NCI-H524 (cell line): ENCODE measurements around the gene STAG3.
"Not testable (repeated sequence)": the region's sequence is repeated elsewhere in the genome, so short reads cannot be mapped to it uniquely, and the experiment has no call there.

ENCODE experiments used
- DNase-seq, 2 experiments: peaks; one replicate each; lab custom pipeline; 2025; lab: John Stamatoyannopoulos, UW

Gene STAG3

DNA sequence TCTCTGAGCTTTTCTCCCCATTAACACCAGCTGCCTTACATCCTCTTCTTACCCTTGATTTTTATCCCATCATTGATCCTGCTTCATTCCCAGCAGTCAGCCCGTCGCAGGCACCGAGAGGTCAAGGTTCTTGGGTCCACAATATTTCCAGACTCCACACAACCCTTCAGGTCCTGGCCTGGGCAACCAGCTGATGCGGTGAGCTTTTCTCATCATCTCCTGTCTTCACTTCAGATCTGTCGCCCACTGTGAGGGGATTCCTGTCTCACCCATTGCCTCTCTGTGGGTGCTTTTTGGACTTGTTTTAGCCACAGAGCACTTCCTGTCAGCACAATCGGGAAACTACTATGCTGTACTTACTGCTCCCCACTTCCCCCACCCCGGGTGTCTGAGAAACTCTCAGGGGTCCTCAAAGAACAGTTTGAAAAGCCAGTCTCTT is 33.6 kb downstream of the STAG3 start:
- no peak for DNase-seq

DNA sequence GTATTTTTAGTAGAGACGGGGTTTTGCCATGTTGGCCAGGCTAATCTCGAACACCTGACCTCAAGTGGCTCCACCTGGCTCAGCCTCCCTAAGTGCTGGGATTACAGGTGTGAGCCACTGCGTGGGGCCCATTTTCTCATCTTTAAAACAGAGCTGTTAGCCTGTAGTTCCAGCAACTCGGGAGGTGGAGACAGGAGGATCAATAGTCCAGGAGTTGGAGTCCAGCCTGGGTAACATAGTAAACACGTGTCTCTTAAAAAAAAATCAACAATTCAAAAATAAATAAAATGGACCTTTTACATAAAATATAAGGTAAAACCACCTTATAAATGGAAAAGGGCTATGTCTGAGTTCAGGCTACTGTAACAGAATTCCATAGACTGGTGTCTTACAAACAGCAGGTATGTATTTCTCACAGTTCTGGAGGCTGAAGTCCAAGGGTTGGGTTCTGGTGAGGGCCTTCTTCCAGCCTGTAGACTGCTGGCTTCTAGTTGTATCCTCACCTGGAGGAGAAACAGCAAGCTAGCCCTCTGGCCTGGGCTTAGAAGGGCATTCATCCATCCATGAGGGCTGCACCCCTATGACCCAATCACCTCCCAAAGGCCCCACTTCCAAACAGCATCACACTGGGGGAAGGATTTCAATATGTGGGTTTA is 35.0 kb downstream of the STAG3 start:
- no peak for DNase-seq

DNA sequence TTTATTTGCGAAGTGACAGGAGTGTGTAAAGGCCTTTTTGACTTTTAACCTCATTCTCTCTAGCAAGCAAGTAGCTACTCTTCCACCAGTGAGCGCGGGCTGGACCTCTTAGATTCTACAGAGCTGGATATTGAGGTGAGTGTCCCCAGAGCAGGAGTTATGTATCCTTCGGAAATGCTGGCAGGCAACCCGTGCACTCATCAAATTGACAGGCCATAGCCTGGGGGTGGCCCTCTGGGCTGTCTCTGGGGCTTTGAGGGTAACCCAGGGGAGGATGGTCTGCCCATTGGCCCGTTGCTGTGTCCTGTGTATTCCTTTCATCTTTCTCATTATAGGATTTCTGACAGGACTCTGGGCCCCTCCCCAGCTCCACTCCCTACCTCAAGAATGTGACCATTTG is 36.0 kb downstream of the STAG3 start:
- DNase-seq, result no peak

DNA sequence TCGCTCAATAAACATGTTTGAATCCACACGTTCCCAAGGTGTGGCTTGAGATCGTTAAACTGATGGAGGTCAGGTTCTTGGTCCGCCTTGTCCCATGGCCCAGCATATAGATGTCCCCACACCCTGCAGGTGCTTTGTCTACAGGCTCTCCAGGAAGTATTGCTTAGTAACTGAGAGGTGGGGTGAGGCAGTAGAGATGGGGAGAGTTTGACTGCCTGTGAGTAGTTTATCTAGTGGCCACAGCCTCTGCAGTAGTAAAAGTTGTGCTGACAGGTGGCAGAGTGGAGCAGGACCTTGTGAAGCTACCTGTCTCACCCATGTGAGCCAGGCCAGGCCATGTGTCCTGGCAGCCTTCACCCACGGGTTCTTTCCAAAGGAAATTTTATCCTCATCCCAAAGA is 36.6 kb downstream of the STAG3 start:
- not testable (repeated sequence) for DNase-seq

DNA sequence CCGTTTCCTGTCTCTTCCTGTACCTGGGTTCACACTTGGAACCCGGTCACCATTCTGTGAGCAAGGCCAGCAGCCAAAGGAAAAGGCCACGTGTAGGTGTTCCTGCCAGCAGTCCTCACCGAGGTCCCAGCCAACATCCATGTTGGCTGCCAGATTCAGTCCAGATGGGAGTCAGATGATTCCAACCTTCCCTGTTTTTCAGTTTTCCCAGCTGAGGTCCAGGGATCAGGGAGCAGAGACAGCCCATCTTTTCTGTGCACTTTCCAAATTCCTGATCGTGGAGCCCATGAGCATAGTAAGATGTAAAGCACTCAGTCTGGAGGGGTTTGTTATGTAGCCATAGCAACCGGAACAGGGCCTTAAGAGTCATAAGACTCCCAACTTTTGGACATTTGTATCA is 38.2 kb downstream of the STAG3 start:
- no peak for DNase-seq

DNA sequence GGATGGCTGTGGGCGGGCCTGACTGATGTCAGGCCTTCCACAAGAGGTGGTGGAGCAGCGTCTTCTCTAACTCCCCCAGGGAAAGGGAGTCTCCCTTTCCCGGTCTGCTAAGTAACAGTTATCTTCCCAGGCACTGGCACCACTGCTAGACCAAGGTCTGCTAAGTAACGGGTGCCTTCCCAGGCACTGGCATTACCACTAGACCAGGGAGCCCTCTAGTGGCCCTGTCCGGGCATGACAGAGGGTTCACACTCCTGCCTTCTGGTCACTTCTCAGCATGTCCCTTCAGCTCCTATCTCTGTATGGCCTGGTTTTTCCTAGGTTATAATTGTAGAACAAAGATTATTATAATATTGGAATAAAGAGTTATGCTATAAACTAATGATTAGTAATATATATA is 40.2 kb downstream of the STAG3 start:
- DNase-seq, result peak; percentile 9 to 48

DNA sequence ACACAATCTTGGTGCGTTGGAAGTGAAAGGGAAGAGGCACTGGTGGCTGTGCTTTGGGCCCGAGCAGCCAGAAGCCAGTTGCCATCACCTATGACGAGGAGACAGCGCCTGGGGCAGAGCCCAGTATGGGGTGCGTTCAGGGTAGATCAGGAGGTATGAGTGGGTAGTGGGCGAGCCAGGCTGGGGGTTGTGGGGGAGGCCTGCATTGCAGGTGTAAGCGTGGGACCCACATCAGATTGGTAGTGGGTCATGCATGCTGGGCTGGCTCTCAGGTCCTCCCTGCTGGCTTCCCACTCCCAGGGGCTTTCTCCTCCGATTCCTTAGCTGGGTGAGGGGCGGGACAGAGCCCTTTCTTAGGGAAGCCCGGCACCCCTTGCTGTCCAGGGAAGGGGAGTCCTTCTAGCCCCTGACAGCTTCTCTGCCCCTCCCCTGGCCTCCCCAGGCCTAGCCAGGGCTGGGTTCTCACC is 41.6 kb downstream of the STAG3 start:
- no peak for DNase-seq

DNA sequence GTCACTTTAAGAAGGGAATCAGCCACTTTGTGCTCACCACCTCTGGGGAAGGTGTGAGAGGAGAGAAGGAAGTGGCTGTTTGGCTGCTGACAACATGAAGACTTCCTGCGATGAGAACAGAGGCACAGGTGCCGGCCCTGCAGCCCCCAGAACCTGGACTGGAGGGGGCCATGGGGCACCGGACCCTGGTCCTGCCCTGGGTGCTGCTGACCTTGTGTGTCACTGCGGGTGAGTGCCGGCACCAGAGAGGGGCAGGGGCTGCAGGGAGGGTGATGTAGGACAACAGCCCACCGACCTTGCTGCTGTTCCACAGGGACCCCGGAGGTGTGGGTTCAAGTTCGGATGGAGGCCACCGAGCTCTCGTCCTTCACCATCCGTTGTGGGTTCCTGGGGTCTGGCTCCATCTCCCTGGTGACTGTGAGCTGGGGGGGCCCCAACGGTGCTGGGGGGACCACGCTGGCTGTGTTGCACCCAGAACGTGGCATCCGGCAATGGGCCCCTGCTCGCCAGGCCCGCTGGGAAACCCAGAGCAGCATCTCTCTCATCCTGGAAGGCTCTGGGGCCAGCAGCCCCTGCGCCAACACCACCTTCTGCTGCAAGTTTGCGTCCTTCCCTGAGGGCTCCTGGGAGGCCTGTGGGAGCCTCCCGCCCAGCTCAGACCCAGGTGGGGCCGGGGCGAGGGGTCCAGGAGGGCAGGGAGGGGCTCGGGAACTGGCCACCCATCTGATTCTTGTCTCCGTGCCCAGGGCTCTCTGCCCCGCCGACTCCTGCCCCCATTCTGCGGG is 42.3 kb downstream of the STAG3 start, which contains the start of gene PVRIG:
TSS of gene PVRIG (plus strand) at position 149 of the 785 bp plus-strand sequence. CDS start at position 171, 22 bp downstream.
- DNase-seq, result not testable (repeated sequence)

DNA sequence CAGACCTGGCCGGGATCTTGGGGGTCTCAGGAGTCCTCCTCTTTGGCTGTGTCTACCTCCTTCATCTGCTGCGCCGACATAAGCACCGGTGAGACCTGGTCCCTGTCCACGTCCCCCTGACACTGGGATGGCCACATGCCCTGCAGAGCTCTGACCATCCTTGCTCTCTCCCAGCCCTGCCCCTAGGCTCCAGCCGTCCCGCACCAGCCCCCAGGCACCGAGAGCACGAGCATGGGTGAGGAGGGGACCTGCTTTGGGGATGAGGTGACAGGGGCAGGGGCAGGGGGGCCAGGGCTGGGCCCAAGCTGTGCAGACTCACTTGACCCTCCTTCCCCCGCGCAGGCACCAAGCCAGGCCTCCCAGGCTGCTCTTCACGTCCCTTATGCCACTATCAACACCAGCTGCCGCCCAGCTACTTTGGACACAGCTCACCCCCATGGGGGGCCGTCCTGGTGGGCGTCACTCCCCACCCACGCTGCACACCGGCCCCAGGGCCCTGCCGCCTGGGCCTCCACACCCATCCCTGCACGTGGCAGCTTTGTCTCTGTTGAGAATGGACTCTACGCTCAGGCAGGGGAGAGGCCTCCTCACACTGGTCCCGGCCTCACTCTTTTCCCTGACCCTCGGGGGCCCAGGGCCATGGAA is 43.0 kb downstream of the STAG3 start:
- peak in 1 of 2 experiments; percentile 17 for DNase-seq

DNA sequence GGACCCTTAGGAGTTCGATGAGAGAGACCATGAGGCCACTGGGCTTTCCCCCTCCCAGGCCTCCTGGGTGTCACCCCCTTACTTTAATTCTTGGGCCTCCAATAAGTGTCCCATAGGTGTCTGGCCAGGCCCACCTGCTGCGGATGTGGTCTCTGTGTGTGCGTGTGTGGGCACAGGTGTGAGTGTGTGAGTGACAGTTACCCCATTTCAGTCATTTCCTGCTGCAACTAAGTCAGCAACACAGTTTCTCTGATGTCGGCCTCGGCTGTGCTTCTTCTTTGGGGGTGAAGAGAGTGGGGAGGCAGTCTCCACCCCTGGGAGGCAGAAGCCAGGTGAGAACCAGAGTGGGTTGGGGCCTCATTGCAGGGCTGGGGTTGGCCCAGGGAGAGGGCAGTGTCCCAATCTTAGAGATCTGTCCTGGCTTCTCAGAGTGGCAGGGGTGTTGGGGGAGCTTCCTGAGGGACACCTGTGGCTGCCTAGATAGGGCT is 43.6 kb downstream of the STAG3 start:
- no peak for DNase-seq

DNA sequence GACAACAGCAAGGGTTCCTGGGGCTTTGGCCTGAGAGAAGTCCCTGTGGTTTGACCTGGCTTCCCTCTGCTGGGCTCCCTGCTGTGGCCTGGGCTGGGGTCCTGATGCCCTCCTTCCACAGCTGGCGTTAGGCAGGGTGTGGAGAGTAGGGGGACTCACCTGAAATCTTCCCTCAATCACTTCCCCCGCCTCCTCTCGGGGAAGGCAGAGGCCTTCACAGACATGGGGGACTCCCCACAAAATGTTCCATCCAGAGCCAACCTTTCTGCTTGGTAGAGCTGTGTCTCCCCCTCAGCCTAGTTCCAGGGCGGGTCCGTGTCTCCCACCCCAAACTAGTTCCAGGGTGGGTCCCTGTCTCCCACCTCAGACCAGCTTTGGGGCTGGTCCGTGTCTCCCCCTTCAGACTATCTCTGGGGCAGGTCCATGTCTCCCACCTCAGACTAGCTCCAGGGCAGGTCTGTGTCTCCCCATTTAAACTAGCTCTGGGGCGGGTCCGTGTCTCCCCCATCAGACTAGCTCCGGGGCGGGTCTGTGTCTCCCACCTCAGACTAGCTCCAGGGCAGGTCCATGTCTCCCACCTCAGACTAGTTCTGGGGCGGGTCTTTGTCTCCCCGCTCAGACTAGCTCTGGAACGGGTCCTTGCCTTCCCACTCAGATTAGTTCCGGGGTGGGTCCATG is 44.2 kb downstream of the STAG3 start:
- DNase-seq, result no peak

DNA sequence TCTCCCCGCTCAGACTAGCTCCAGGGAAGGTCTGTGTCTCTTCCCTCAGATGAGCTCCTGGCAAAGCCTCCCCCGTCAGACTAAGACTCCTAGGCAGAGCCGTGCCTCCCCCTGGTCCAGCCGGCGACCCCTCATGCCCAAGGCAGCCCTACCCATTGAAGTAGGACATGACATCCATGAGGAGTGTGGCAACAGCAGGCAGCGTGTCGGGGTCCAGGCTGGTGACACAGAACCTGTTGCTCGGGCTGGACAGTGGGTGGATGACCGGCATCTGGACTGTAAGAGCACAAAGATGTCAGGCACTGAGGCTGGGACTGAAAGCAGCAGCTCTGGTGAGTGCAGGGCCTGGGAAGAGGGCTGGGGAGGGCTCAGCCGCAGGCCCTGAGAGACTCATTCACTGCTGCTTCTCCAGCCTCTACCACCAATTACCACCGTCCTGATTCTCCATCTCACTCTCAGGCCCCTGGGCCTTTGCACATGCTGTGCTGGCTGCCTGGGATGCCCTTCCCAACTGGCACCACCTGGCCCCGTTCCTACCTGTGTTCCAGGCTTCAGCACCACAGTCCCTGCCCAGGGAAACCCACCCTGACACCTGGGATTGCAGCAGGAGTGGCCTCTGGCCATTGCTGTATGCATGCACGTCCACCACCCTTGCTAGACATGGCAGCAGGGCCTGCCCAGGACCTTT is 44.9 kb downstream of the STAG3 start:
- DNase-seq, result no peak

DNA sequence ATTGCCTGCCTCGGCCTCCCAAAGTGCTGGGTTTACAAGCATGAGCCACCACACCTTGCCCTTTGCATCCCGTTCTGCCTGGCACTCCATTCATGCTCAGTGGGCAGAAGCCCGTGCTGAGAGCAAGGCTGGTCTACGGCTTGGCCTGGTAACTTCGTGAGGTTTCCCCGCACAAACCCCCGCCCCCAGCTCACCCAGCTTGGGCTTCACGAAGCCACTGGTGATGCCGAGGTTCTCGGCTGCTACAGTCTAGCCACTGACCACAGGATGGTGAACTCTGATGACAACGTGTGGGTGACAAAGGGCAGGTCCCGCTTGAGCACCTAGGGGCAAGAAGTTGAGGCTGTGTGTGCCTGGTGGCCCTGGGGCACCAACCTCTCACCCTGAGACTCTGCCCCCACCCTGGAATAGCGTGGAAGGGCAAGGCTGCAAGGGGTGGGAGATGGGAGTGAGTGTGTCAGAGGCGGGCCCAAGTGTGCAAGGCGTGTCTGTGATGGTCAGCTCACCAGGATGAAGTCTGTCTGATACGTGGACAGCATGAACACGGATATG is 45.7 kb downstream of the STAG3 start:
- not testable (repeated sequence) for DNase-seq

DNA sequence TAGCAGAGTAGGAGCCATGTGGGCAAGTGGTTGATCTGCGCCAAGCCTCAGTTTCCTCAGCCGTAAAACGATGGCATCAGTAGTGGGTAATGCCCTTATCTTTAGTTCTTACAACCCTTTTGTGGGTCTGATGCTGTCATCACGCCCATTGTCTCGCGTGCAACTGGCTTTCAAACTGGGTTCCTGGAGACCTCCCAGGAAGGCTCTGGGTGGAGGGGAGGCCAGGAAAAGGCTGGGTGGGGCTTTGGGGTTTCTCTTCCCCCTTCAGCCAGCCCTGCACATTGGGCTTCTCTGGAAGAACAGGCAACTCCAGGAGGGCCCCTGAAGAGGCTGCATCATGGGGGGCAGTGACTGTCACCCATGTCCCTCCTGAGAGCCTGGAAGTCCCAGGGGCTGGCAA is 47.2 kb downstream of the STAG3 start:
- not testable (repeated sequence) for DNase-seq

DNA sequence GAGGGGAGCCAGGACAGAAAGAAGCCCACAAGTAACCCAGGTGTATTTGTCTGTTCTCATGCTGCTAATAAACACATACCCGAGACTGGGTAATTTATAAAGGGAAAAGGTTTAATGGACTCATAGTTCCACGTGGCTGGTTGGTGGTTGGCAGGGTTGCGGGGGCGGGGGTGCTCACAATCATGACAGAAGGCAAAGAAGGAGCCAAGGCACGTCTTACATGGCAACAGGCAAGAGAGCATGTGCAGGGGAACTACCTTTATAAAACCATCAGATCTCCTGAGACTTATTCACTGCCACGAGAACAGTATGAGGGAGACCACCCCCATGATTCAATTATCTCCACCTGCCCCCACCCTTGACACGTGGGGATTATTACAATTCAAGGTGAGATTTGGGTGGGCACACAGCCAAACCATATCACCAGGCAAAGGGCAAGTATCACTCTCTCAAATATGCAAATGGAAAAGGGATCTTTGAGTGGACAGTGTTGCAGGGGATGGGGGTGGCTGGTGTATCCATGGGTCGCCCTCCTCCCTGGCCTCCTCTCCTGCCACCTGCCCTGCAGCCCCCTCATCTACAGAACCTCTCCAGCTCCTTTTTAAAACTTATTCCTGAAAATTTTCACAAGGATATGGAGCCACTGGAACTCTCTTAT is 57.1 kb downstream of the STAG3 start:
- not testable (repeated sequence) for DNase-seq

DNA sequence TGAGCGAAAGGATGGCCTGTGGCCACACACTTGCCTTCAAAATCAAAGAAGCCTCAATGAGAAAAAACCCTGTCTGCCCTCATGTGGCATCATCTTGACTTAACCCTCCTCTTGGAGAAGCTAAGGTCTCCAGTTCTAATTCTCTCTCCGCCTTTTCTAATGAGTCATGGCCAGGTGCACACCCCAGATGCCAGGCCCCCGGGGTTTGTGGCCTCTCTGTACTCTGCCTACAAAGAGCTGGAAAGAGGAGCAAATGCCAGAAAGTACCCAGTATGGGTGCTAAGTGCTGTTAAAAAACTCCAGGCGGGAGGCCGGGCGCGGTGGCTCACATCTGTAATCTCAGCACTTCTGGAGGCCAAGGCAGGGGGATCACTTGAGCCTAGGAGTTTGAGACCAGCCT is 62.3 kb downstream of the STAG3 start:
- DNase-seq, result not testable (repeated sequence)

DNA sequence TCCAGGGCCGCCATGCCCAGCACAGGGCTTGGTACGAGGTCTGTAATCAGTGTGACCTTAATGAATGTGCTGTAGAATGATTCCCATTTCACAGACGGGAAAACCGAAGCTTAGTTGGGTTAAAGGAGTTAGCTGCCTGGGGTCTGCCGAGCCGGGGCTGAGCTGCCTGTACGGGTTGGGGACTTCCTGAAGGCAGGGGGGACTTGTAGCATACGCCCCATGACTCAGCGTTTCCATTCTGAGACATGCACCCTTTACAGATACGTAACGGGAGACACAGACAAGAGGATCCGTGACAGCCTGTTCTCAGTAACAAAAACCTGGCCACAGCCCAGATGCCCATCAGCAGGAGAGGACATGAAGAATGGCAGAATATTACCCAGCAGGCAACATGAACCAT is 65.7 kb downstream of the STAG3 start:
- DNase-seq, result not testable (repeated sequence)

DNA sequence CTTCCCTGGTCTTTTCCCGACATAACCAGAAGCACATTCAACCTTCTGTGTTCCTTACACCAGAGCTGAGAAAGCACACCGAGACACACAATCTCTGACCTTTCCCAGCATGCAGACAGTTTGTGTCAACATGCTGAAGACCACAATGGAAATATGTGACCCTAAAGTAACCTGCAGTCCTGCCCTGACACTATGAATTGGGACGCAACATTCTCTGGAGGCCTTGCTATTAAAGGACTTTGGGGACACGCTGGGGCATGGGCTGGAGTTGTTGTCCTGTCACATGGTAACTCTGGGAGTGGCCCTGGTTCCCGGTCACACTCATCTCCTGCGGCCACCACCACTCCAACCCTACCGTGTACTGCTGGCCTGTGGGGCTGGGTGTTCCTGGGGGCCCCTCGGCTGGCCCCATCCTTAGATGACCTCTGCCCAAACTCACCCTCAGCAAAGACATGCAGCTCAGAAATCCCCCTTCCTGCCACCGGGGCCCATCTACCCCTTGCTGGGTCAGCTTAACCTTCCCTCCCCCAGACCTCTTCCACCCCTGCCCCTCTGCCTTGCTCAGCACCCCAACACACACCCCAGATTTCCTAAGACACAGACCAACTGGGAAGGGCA is 67.4 kb downstream of the STAG3 start:
- not testable (repeated sequence) for DNase-seq

DNA sequence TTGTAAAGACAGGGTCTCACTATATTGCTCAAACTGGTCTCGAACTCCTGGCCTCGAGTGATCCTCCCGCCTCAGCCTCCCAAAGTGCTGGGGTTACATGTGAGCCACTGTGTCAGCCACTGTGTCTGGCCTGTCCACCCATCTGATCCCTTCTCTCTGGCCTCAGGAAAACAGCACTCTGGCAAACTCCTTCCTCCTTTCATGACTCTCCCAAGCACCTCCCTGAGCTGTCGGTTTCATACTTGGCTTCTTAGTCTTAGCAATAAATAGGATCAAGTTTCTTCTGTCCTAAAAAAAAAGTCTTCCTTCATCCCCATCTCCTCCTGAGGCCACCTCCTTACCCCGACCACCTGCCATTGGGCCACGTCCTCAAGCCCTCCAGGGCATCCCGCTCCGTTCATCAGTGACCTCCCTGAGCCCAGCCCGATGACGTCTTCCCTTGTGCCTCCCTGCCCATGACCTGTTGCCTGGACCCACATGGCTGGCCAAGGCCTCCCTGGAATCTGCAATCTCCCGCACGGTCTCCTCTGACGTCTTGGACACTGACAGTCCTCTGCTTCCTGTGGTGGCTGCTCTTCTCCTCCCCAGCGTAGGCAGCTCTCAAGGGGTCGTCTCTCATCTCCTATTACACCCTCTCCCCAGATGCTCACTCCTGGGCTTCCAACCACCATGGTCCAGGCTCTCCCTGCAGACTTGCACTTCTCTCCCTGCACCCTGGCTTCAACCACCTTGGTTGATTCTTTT is 68.6 kb downstream of the STAG3 start:
- DNase-seq, result not testable (repeated sequence)

DNA sequence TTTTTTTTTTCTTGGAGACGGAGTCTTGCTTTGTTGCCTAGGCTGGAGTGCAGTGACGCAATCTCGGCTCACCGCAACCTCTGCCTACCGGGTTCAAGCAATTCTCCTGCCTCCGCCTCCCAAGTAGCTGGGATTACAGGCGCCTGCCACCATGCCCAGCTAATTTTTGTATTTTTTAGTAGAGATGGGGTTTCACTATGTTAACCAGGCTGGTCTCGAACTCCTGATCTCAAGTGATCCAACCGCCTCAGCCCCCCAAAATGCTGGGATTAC is 69.1 kb downstream of the STAG3 start:
- not testable (repeated sequence) for DNase-seq
